HEK293 (cell line): Measurements from ENCODE around the gene TCF7L1.

Experiments
- CTCF ChIA-PET: fragments of 350-600 bp; formaldehyde crosslinking; extraction: SDS; loops from one replicate; lab custom pipeline; 2021; ENCODE audit warnings: antibody characterized with exemption; lab: Yijun Ruan, JAX
- POLR2A ChIA-PET: fragments of 300-600 bp; formaldehyde crosslinking; extraction: SDS; loops from one replicate; lab custom pipeline; 2020; ENCODE audit warnings: antibody characterized with exemption, inconsistent platforms; lab: Yijun Ruan, JAX
- H3K27ac ChIP-seq: fragments of 200-500 bp; sonication (Bioruptor generic); 2 replicates; pipeline ENCODE4 v1.5.1; 2014; ENCODE audit warnings: low read depth, low read length, control low read depth, inconsistent platforms; ENCODE audit errors: extremely low read depth
- H3K36me3 ChIP-seq, 2 experiments: fragments of 200-500 bp in 1 of 2; sonication (Bioruptor generic) in 1 of 2; 1 replicate in 1 of 2; 2 replicates in 1 of 2; pipeline ENCODE4 v1.5.1; 2014 to 2017; ENCODE audit warnings: inconsistent platforms in 2 of 2, low read length in 2 of 2; ENCODE audit not compliant: control insufficient read depth in 2 of 2, insufficient read depth in 1 of 2
- H3K4me1 ChIP-seq: fragments of 200-500 bp; sonication (Bioruptor generic); 2 replicates; pipeline ENCODE4 v1.5.1; 2014; ENCODE audit warnings: mild to moderate bottlenecking, low read length, inconsistent platforms; ENCODE audit not compliant: control insufficient read depth, insufficient read depth
- H3K4me3 ChIP-seq: 2 replicates; pipeline ENCODE4 v1.5.1; 2011; ENCODE audit warnings: low read depth, mild to moderate bottlenecking, control low read depth, low read length, moderate library complexity
- H3K9me3 ChIP-seq: fragments of 200-500 bp; sonication (Bioruptor generic); 2 replicates; pipeline ENCODE4 v1.5.1; 2014; ENCODE audit warnings: low read depth, low read length, inconsistent platforms; ENCODE audit not compliant: control insufficient read depth, insufficient read depth
- GLI2 ChIP-seq: fragments of 450-650 bp; formaldehyde crosslinking; IDR thresholded peaks from 2 replicates; pipeline ENCODE4; 2017; ENCODE audit warnings: missing biosample characterization, missing genetic modification characterization, low read depth, borderline replicate concordance
- GLI4 ChIP-seq: fragments of 450-650 bp; formaldehyde crosslinking; IDR thresholded peaks from 2 replicates; pipeline ENCODE4 v1.5.1; 2016; ENCODE audit warnings: missing biosample characterization, missing genetic modification characterization
- KLF8 ChIP-seq: fragments of 450-650 bp; formaldehyde crosslinking; IDR thresholded peaks from 2 replicates; pipeline ENCODE4 v1.5.1; 2016; ENCODE audit warnings: missing biosample characterization, missing genetic modification characterization
- SALL2 ChIP-seq: fragments of 450-650 bp; formaldehyde crosslinking; IDR thresholded peaks from 2 replicates; pipeline ENCODE4 v1.5.0; 2017; ENCODE audit warnings: missing biosample characterization, mild to moderate bottlenecking, missing genetic modification characterization, borderline replicate concordance
- SCRT2 ChIP-seq: fragments of 450-650 bp; formaldehyde crosslinking; IDR thresholded peaks from 2 replicates; pipeline ENCODE4 v1.5.1; 2016; ENCODE audit warnings: missing biosample characterization, missing genetic modification characterization
- ZBTB7A ChIP-seq: fragments of 450-650 bp; formaldehyde crosslinking; IDR thresholded peaks from 2 replicates; pipeline ENCODE4 v1.5.1; 2016; ENCODE audit warnings: low read depth, missing biosample characterization, missing genetic modification characterization
- ZNF169 ChIP-seq: fragments of 450-650 bp; formaldehyde crosslinking; IDR thresholded peaks from 2 replicates; pipeline ENCODE4 v1.5.1; 2016; ENCODE audit warnings: missing biosample characterization, missing genetic modification characterization
- ZNF174 ChIP-seq: fragments of 450-650 bp; formaldehyde crosslinking; IDR thresholded peaks from 2 replicates; pipeline ENCODE4 v1.5.0; 2017; ENCODE audit warnings: missing biosample characterization, mild to moderate bottlenecking, missing genetic modification characterization
- ZNF221 ChIP-seq: fragments of 450-650 bp; formaldehyde crosslinking; IDR thresholded peaks from 2 replicates; pipeline ENCODE4 v1.5.1; 2017; ENCODE audit warnings: missing biosample characterization, missing genetic modification characterization, borderline replicate concordance
- ZNF416 ChIP-seq: fragments of 450-650 bp; formaldehyde crosslinking; IDR thresholded peaks from 2 replicates; pipeline ENCODE4 v1.5.1; 2016; ENCODE audit warnings: missing biosample characterization, missing genetic modification characterization
- ZNF433 ChIP-seq: fragments of 450-650 bp; formaldehyde crosslinking; IDR thresholded peaks from 2 replicates; pipeline ENCODE4 v1.5.1; 2016; ENCODE audit warnings: missing biosample characterization, missing genetic modification characterization, low read depth
- ZNF514 ChIP-seq: fragments of 450-650 bp; formaldehyde crosslinking; IDR thresholded peaks from 2 replicates; pipeline ENCODE4 v1.5.1; 2016; ENCODE audit warnings: missing biosample characterization, missing genetic modification characterization
- ZNF530 ChIP-seq: fragments of 450-650 bp; formaldehyde crosslinking; IDR thresholded peaks from 2 replicates; pipeline ENCODE4 v1.5.1; 2016; ENCODE audit warnings: low read depth, missing biosample characterization, missing genetic modification characterization
- ZNF654 ChIP-seq: fragments of 450-650 bp; formaldehyde crosslinking; IDR thresholded peaks from 2 replicates; pipeline ENCODE4 v1.5.1; 2016; ENCODE audit warnings: low read depth, missing biosample characterization, missing genetic modification characterization
- ZNF664 ChIP-seq: fragments of 450-650 bp; formaldehyde crosslinking; IDR thresholded peaks from 2 replicates; pipeline ENCODE4 v1.5.1; 2016; ENCODE audit warnings: missing biosample characterization, missing genetic modification characterization
- ZNF677 ChIP-seq: fragments of 450-650 bp; IDR thresholded peaks from 2 replicates; pipeline ENCODE4 v1.5.0; 2018; ENCODE audit warnings: missing biosample characterization, mild to moderate bottlenecking, missing genetic modification characterization, moderate library complexity
- ZNF747 ChIP-seq: fragments of 450-650 bp; formaldehyde crosslinking; IDR thresholded peaks from 2 replicates; pipeline ENCODE4 v1.5.1; 2016; ENCODE audit warnings: missing biosample characterization, missing genetic modification characterization
- ZNF777 ChIP-seq: fragments of 450-650 bp; formaldehyde crosslinking; IDR thresholded peaks from 2 replicates; pipeline ENCODE4 v1.5.1; 2017; ENCODE audit warnings: missing biosample characterization, missing genetic modification characterization, borderline replicate concordance
- ZSCAN16 ChIP-seq: fragments of 450-650 bp; formaldehyde crosslinking; IDR thresholded peaks from 2 replicates; pipeline ENCODE4 v1.5.1; 2016; ENCODE audit warnings: missing biosample characterization, missing genetic modification characterization
- ZXDB ChIP-seq: fragments of 450-650 bp; formaldehyde crosslinking; IDR thresholded peaks from 2 replicates; pipeline ENCODE4 v1.5.1; 2016; ENCODE audit warnings: missing biosample characterization, missing genetic modification characterization
- TF ChIP-seq, protein P1 (sequence below): fragments of 450-650 bp; formaldehyde crosslinking; IDR thresholded peaks from 2 replicates; pipeline ENCODE4 v1.5.1; 2017; ENCODE audit warnings: missing biosample characterization, missing genetic modification characterization
- TF ChIP-seq, protein P2 (sequence below): fragments of 450-650 bp; formaldehyde crosslinking; IDR thresholded peaks from 2 replicates; pipeline ENCODE4 v1.5.1; 2017; ENCODE audit warnings: missing biosample characterization, missing genetic modification characterization
- TF ChIP-seq, protein P3 (sequence below): fragments of 450-650 bp; formaldehyde crosslinking; IDR thresholded peaks from 2 replicates; pipeline ENCODE4 v1.5.1; 2016; ENCODE audit warnings: missing biosample characterization, missing genetic modification characterization
- TF ChIP-seq, protein P4 (sequence below): fragments of 450-650 bp; formaldehyde crosslinking; IDR thresholded peaks from 2 replicates; pipeline ENCODE4; 2016; ENCODE audit warnings: missing biosample characterization, missing genetic modification characterization

The TCF7L1 gene

DNA sequence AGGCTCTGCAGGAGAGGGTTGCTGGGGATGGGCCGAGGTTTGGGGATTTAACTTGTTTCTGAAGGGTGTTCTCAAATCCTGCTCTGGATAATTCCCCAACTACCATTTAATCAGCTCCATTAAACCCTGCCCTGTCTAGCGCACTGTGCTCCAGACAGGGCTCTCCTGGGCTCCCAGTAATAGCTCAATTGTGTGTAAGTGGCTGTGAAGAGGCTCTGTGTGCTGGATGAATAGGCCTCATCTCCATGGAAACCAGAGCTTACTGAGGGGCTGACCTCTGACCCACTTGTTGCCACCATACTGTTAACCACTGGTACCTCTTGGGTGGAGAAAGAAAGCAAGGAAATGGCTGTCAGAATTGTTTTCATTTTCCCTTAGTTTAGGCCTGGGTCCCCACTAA, 101.7 kb downstream of the TCF7L1 start:
- no peak overlapping the region for H3K27ac ChIP-seq
- ChIA-PET POLR2A (no interaction called here), CTCF (interaction anchor here (0.7 kb wide), 2 partner anchors 9 to 64 kb away, joined by 3 read pairs; no protein-coding TSS in a partner anchor)
- H3K4me3 ChIP-seq: no peak overlapping the region
- H3K36me3 ChIP-seq: no peaks in the 10 kb centered on the region
- TF ChIP-seq KLF8 (tag by site-specific recombination) (no peak), SCRT2 (tag by site-specific recombination) (peak; percentile 75)
- no peaks in the 10 kb centered on the region for H3K4me1 ChIP-seq
- H3K9me3 ChIP-seq: no peaks in the 10 kb centered on the region

DNA sequence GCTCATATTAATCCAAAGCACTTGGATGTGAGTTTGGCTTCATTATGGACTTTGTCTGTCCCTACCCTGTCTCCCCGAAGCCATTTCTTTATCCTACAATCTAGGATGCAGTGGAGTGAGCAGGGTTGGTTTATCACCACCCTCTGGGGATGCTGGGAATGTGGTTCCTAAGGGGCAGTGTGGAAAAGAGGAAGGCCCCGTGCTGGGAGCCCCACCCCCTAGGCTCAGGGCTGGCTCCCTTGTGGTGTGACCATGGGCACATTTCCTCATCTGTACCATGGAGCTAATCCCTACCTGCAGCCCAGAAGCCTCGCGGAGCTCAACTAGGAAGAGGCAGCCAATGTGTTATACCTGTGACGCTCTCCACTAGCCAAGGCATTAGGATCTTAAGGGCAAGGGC, 102.1 kb downstream of the TCF7L1 start:
- CTCF ChIA-PET: interaction anchor here (0.6 to 0.7 kb wide), 2 partner anchors 8 to 35 kb away, joined by 3 read pairs; no protein-coding TSS in a partner anchor
- Histone ChIP-seq H3K36me3 (no peaks in the 10 kb centered on the region), H3K9me3 (no peaks in the 10 kb centered on the region), H3K27ac (no peak overlapping the region), H3K4me1 (no peaks in the 10 kb centered on the region)
- POLR2A ChIA-PET: no interaction called here
- no peak for TF ChIP-seq ZNF514 (tag by site-specific recombination)
- TF ChIP-seq ZNF433 (tag by site-specific recombination): no peak
- TF ChIP-seq GLI2 (tag by site-specific recombination): no peak
- no peak for TF ChIP-seq ZXDB (tag by site-specific recombination)
- TF ChIP-seq, protein P1, sequence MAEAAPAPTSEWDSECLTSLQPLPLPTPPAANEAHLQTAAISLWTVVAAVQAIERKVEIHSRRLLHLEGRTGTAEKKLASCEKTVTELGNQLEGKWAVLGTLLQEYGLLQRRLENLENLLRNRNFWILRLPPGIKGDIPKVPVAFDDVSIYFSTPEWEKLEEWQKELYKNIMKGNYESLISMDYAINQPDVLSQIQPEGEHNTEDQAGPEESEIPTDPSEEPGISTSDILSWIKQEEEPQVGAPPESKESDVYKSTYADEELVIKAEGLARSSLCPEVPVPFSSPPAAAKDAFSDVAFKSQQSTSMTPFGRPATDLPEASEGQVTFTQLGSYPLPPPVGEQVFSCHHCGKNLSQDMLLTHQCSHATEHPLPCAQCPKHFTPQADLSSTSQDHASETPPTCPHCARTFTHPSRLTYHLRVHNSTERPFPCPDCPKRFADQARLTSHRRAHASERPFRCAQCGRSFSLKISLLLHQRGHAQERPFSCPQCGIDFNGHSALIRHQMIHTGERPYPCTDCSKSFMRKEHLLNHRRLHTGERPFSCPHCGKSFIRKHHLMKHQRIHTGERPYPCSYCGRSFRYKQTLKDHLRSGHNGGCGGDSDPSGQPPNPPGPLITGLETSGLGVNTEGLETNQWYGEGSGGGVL (tag by site-specific recombination): no peak
- TF ChIP-seq ZNF530 (tag by site-specific recombination): no peak
- TF ChIP-seq ZNF777 (tag by site-specific recombination): no peak
- TF ChIP-seq, all 188 proteins: peak for 0
- no peak overlapping the region for H3K4me3 ChIP-seq

DNA sequence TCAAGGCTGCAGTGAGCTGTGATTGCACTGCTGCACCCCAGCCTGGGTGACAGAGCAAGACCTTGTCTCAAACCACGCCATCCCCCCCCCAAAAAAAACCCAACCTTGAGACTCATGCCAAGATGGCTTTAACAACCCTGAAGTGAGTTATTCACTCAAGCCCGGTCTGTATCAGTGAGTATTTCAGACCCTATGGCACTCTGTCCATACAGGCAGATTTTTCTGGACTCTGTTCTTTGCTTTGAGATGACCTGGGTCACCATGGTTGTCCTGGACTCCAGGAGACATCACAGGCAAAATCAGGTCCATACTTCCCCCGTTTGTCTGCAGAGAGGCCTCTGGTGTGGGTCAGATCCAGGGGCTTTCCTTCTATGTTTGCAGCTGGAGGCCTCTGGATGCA, 102.9 kb downstream of the TCF7L1 start:
- no peak for TF ChIP-seq GLI4 (tag by site-specific recombination)
- no peak for TF ChIP-seq ZNF221 (tag by site-specific recombination)
- TF ChIP-seq ZSCAN16 (tag by site-specific recombination): no peak
- TF ChIP-seq ZNF747 (tag by site-specific recombination): no peak
- TF ChIP-seq ZNF416 (tag by site-specific recombination): no peak
- TF ChIP-seq ZNF664 (tag by site-specific recombination): no peak
- TF ChIP-seq, protein P2, sequence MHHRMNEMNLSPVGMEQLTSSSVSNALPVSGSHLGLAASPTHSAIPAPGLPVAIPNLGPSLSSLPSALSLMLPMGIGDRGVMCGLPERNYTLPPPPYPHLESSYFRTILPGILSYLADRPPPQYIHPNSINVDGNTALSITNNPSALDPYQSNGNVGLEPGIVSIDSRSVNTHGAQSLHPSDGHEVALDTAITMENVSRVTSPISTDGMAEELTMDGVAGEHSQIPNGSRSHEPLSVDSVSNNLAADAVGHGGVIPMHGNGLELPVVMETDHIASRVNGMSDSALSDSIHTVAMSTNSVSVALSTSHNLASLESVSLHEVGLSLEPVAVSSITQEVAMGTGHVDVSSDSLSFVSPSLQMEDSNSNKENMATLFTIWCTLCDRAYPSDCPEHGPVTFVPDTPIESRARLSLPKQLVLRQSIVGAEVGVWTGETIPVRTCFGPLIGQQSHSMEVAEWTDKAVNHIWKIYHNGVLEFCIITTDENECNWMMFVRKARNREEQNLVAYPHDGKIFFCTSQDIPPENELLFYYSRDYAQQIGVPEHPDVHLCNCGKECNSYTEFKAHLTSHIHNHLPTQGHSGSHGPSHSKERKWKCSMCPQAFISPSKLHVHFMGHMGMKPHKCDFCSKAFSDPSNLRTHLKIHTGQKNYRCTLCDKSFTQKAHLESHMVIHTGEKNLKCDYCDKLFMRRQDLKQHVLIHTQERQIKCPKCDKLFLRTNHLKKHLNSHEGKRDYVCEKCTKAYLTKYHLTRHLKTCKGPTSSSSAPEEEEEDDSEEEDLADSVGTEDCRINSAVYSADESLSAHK: no peak
- no peak for TF ChIP-seq ZNF169 (tag by site-specific recombination)
- no peak for TF ChIP-seq ZBTB7A
- TF ChIP-seq ZNF677 (tag by site-specific recombination): no peak
- TF ChIP-seq SALL2 (tag by site-specific recombination): no peak
- TF ChIP-seq, protein P3, sequence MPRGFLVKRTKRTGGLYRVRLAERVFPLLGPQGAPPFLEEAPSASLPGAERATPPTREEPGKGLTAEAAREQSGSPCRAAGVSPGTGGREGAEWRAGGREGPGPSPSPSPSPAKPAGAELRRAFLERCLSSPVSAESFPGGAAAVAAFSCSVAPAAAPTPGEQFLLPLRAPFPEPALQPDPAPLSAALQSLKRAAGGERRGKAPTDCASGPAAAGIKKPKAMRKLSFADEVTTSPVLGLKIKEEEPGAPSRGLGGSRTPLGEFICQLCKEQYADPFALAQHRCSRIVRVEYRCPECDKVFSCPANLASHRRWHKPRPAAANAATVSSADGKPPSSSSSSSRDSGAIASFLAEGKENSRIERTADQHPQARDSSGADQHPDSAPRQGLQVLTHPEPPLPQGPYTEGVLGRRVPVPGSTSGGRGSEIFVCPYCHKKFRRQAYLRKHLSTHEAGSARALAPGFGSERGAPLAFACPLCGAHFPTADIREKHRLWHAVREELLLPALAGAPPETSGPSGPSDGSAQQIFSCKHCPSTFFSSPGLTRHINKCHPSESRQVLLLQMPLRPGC (tag by site-specific recombination): no peak
- TF ChIP-seq ZNF654: no peak
- no peak for TF ChIP-seq ZNF174 (tag by site-specific recombination)
- TF ChIP-seq, protein P4, sequence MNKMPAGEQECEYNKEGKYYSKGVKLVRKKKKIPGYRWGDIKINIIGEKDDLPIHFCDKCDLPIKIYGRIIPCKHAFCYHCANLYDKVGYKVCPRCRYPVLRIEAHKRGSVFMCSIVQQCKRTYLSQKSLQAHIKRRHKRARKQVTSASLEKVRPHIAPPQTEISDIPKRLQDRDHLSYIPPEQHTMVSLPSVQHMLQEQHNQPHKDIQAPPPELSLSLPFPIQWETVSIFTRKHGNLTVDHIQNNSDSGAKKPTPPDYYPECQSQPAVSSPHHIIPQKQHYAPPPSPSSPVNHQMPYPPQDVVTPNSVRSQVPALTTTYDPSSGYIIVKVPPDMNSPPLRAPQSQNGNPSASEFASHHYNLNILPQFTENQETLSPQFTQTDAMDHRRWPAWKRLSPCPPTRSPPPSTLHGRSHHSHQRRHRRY: no peak
- TF ChIP-seq, all 188 proteins: peak for 0
- Histone ChIP-seq H3K36me3 (no peaks in the 10 kb centered on the region), H3K4me3 (no peak overlapping the region), H3K4me1 (no peaks in the 10 kb centered on the region), H3K27ac (no peak overlapping the region), H3K9me3 (no peaks in the 10 kb centered on the region)
- ChIA-PET POLR2A (no interaction called here), CTCF (no interaction called here)
